ENCODE measurements around the gene LHPP.
A peak's percentile ranks its signal among the peaks of the same experiment; 100 is the strongest.

Gene LHPP

DNA sequence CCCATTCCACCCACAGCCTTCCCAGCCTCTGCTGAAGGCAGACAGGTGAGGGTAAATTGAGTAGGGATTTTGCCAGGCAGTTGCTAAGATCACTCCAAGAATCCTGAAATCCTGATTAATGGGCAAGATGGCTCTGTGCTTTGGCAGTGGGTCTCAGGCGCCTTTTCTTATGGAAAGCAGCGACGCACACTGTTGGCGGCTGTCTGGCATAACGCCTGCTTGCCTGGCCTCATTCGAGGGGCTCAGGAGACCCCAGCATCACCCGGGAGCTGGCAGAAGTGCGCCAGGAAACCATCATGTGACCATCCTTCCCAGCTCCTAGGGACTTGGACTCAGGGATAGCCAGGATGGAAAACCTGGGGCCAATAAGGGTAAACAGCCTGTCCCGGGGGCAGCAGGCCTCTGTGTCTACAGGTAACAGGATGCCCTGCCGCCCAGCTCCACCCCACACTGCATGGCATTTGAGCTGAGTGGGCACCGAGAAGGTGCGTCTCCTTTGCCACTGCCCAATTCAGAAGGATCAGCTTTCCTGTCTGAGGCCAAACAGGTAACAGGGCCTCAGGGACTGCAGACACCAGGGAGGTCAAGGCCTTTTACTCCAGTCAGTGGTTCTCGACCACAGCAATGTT, 184.0 kb downstream of the LHPP start:
- DNase-seq (ENCODE audit: low read depth), result no peak

DNA sequence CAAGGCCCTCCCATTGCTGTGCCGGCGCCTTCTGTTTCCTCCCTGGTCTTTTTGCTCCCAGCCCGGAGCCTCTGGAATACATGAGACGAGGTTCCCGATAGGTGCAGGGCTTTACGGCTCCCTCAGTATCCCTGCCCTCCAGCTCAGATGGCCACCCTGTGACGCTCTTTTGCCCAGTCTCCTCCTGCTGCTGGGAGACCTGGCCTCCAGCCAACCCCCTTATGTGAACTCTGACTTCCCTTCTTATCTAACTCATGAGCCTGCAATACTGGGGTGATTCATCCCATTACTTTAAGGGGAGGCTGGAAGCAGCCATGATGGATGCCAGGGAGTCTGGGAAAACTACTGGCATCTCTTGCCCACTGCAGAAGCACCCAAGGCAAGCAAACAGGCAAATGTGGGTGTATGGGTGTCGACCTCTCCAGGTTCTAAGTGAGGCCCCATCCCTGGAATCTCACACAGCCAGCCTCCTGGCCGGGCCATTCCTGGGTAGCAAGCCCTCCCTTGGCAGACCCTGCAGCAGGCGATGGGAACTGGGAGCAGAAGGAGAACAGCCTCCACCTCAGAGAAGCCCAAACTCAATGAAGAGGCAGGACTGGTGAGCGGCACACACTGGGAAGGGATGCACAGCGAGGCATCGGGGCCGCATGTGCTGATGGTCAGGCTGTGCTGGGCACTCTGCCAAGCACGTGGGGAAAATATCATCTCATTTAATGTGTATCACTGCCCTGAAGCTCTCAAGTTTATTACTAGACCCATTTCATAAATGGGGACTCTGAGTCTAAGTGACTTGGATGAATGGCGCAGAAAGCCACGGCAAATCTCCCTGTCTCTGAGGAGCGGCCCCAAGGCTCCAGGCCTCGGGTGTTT, 185.1 kb downstream of the LHPP start:
- peak; percentile 71 for DNase-seq (ENCODE audit: low read depth)

DNA sequence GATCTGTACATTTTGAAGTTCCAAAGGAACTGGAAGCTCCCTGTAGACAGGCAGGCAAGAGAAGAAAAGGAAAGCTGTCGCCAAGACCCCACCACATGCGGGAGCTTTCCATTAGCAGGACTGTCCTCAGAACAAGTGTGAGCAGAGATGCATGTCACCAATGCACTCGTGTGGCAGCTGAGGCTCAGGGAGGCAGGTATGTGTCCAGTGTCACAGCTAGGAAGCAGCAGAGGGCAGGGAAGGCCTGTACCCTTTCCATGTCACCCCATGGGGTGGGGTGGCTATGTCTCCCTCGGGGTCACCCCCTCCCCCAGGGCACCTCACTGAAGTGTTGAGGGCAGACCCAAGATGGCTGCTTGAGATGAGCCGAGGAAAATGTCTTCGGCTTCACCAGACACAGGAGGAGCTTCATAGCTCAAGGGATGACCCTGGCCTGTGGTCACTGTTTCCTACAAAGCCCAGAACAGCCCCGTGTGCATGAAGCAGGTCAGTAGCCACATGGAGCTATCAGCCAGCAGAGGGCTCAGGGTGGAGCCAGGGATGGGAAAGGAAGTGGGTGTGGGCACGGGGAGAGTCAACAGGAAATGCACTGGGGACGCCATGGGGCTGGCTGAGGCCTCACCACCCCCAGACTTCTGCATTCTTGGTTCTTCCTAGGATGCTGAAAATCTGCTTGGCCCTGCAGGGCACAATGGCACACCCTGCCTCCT, 186.0 kb downstream of the LHPP start:
- no peak for DNase-seq (ENCODE audit: low read depth)

DNA sequence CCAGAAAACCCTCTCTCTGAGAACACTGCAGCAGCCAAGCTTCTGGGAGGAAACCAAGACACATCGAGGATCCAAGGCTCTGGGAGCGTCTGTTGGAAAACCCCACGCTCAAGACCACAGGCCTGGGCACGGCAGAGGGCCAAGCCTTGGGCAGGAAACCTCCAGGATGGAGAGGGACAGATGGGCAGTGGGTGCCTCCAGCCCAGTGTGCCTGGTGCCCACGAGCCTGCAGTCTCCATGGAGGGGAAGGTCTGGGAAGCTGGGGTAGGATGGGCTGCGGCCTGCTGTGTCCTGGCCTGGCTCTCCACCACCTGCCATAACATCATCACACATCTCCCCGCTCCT, 186.5 kb downstream of the LHPP start:
- DNase-seq (ENCODE audit: low read depth), result no peak

DNA sequence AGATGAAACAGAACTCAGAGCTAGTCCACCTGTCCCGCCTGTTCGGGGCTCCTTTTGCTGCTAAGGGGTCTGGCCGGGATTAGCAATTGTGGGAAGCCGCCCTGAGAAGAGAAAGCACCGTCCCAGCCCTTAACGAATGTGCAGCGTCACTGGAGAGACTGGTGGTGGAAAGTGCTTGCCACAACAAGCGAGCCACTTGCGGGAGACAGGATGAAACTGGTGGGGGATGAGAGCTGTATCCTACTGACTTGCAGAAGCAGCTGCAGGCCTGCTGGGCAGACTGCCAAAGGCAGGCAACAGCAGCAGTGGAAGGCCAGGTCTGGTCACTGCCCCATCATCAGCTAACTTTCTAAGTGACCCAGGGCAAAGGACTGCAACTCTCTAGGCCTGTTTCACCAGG, 187.1 kb downstream of the LHPP start:
- DNase-seq (ENCODE audit: low read depth), result no peak

DNA sequence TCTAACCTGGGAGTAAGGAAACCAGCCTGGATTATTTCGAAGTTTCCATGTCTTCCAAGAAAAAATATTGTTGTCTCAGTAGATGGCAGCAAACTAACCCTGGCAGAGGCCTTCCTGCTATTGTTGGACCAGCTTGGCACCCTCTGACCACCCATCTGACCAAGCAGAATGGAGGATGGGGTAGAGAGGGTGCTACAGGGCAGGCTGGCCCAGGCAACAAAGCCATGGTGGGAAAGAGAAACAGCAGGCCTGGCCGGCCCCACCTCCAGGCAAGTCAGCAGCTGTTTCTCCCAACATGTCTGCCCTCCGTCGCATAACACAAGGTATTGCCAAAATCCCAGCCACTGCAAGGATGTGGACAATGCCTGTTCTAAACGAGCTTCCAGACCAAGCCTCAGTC, 187.6 kb downstream of the LHPP start:
- no peak for DNase-seq (ENCODE audit: low read depth)

DNA sequence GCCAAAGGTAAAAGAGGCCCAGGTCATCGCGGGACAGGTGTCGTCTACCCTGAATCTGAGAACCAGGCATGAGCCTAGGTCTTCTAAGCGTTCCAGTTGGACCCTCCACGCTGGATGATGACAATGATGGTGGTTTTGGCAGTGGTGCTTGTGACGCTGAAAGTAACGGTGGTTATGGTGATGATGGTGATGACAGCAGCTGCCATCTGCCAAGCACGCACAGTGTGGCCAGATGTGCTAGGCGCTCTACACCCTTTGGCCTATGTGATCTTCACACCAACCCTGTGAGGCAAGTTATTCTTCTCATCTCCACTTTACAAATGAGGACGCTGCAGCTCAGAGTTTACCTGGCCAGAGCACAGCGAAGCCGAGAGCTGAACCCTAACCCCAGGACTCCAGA, 188.6 kb downstream of the LHPP start:
- DNase-seq (ENCODE audit: low read depth), result no peak

DNA sequence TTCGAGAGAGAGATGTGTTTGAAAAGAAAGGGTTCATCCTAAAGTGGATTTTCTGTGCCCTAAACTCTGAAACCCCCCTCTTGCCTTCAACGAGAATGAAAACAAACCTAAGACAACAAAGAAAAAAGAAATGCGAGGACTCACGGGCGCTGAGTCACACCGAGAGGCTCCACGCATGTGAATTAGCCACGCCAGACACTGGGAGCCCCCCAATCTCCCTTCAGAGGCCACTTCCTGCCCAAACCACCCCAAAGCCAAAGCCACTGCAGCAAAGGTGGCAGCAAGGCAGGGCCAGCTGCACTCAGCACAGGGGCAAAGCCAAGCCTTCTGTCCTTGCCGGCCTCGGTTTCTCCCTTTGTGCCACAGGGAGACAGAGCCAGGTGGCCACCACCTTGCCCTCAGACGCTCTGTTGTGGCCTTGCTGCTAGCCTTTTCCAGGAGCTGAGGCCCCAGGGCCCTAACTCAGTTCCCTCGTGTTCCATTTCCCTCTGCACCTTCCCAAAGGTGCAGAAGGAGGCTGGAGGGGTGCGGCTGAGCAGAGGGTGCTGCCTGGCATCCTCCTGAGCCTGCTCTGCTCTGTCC, 189.3 kb downstream of the LHPP start:
- DNase-seq (ENCODE audit: low read depth), result no peak

DNA sequence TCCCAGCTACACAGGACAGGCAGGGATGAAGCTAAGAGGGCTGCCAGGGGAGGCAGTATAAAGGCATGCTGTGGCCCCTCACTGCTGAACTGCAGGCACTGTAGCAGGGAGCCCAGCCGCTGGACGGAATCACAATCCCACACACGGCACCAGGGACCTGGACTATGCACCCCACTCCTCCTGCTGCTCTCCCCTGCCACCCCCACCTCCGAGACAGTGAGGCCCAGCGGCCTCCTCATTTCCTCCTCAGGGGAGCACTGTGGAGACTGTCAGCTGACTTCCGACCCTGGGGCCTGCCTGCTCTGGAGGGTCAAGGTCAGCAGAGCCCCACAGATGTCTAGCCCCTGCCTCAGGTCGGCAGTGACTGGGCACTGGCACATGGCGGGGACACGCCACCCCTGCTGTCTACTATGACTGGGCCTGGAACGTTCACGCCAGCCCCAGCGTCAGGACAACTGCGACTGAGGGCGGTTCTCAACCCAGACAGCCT, 189.8 kb downstream of the LHPP start:
- no peak for DNase-seq (ENCODE audit: low read depth)

DNA sequence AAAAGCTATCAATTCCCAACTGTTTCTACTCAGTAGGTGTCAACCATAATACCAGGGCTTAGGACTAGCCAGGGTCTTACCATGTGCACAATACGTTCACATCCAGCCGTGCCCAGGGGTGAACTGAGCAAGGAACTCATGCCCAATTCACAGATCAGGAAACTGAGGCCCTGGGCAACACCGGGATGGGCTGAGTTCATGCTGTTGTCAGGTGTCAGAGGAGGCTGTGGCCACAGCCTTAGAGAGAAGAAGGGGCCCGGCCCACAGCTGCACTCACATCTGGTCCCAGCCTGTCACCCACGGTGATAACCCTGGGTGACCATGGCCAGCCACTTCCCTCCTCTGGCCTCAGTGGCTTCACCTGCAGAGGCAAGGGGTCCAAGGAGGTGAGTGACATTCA, 190.6 kb downstream of the LHPP start:
- DNase-seq (ENCODE audit: low read depth), result no peak

DNA sequence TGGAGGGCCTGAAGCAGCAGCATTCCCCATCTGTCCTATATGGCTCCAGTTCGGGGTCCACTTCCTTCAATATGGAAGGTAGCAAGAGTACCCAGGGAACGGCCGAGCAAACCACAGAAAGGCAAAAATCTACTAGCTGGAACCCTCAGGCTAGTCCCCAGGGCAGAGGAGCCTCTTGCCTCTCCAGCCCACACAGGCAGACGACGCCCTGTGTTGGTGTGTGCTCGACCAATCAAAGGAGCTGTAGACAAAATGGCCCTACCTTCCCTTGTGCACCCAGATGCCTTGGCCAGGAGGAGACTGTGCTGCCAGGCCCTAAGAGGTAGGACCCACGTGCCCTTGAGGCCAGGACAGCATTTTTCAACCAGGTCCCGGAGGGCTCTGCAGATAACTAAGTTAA, 191.1 kb downstream of the LHPP start:
- DNase-seq (ENCODE audit: low read depth), result no peak

DNA sequence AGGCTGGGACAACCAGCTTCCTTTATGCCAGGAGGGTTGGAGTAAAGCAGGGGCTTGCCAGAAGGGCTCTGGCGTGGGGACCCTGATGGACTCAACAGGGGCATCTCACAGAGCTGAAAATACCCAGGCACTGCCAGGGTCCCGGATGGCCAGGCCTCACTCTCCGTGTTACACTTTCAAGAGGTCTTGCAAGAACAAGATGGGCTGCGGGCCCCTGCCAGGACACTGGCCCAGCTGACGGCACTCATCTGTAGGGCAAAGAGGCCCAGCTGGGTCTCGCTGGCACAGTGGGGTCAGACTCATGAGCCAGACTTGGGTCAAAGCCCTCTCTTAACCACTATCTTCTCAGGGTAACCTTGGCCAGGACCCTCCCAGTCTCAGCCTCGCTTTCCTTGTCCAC, 191.7 kb downstream of the LHPP start:
- DNase-seq (ENCODE audit: low read depth), result no peak

DNA sequence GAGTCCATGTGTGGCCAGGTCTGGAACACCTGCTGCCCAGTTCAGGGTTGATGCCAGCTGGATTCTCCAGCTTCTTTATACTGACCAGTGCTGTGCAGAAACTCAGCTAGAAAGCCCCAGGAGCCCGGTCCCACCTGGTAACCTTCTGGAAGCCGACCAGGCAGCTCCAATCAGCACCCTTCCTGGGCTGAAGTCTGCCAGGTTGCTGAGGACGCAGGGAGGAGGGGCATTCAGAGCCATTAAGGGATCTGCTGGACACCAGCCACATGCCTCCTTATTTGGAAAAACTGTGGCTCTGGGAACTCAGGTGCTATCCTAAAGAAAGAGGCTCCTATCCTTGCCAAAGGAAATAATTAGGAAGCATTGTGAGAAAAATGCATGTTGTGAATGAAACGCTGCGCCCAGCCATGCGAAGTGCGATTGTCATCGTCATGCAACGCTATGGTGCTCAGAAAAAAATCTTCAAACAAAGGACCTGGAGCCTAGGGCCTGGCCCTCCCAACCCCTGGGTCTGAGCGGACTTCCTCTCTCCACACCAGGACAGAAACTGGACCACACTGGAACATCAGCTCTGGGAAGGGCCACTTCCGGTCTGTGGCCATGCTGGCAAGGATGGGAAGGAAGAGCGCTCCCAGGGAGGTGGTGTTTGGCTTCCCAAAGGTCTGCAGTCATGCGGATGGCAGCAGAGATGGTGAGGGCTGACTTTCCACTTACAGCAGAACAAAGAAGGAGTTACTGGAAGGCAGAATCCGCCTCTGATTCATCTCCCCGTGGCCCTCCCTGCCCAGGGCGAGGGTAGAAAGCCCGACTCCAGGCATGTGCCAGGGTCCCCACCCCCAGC, 192.4 kb downstream of the LHPP start:
- DNase-seq (ENCODE audit: low read depth), result no peak

DNA sequence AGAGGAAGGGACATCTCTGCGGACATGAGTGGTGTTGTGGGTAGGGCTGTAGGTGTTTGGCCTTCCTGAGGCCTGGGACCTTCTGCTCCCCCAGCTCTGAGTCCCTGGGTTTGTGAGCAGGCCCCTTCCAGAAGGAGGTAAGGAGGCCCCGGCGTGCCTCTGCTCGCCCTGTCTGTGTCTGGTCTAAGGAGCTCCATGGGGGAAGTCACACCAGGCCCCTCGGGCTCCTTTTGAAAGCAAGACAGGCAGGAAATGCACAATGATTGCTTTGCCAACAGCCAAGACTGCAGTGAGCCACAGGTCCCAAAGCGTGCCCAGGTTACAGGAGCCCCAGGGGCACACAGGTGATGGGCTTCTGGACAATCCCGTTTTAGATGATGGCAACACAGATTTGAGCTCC, 193.1 kb downstream of the LHPP start:
- no peak for DNase-seq (ENCODE audit: low read depth)

DNA sequence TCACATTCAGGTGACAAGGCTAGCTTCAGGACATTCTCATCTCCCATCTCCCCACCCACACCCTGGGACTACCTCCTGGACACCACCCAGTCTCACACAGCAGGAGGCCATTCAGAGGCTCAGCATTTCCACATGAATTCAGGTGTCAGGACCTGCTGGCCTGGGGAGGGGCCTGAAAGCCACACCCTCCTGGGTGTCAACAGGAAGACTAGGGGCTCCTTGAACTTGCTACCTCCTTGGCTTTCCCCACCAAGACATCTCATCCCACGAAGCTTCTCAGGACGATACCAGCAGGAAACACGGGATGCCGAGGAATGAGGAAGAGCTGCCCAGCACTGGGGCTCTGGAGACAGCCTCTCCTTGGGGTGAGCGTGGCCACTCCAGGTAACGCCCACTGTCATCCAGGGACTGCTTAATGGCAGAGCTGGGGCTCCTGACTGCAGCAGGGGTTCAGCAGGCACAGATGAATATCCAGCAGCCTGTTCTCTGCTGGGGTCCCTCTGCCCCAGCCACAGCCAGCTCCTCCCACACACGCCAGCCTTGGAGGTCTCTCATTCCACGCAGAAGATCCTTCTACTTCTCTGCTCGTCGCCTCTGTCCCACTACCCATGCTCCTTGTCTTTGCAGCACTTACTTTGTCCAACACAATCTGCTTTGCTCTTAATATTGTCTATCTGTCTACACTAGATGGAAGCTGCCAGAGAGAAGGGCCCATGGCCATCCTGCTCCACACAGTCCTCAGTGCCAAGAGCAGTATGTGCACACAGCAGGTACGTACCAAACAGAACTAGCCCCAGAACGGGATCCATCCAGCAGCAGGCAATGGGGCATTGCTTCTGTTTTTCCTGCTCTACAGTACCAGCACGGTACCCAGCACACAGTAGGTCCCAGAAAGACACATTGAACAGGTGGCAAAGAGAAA, 193.8 kb downstream of the LHPP start:
- DNase-seq (ENCODE audit: low read depth), result no peak

DNA sequence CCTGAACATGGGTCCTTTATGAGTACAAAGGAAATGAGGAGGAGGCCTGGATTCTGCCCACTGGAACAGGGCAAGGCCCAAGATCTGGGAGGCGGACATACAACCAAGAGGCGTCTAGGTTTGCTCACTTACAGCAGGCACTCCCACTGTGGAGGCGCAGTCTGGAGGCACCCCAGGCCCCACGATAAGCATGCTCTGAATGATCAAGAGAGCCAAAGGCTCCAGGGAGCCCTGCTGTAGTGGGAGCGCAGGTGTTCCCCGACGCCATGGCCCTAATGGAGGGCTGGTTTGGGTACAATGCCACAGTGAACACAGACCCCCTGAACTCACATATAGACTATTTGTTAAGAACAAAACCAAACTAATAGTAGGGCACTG, 194.5 kb downstream of the LHPP start:
- no peak for DNase-seq (ENCODE audit: low read depth)

DNA sequence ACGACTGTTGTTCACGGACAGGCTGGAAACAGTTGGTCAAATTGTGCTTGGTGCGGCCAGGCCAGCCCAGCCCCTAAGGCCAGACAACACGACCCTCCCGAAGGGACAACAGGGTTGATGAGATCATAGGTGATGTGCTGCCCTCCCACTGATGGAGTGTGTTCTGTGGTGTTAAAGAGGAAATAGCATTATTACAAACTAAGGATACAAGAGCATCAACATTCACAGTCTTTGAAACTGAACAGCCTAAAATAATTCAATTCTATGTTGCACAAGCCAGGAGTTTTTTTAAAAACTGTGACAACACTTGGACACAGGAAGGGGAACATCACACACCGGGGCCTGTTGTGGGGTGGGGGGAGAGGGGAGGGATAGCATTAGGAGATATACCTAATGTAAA, 194.9 kb downstream of the LHPP start:
- DNase-seq (ENCODE audit: low read depth), result no peak

DNA sequence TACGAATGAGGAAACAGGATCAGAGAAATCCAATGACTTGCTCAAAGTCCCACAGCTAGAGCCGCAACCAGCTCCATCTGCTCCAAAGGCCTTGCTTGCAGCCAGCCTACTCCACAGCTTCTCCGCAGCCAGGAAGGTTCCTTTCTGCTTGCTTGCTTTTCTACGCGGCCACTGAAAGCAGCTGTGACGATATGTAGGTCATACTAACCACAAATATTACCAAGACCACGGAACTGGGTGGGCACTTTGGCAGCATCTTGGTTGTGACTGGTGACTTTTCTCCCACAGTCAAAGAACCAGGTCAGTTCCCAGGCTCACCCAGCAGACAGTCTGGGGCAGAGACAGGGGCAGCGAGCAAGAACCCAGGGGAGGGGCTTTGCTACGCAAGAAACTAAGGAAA, 196.2 kb downstream of the LHPP start:
- no peak for DNase-seq (ENCODE audit: low read depth)

DNA sequence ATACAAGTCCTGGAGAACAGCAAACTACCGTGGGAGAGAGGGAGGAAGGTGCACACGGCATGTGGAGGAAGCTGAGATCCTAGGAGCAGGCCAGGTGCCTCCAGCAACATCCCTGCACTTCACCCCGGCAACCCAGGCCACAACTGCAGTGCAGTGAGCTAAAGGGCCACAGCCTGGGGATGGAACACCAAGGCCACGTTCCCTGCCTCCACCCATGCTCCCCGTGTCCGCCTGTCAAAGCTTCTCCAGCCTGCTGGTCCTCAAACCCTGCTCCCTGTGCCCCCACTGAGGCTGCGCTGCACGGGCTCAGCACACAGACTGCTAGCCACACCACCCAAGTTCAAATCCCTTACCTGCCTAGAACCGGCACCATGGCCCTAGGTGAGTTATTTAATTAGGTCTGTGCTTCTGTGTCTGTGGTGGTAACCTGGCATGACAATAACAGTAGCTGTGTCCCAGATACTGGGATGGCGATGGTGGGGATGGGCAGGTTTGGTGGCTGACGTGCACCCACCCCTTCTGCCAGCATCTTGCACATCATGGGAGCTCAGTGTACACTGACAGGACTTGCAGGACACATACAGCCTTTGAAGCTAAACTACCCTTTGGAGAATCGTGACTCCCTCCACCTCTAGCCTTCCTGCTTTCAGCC, 197.1 kb downstream of the LHPP start:
- no peak for DNase-seq (ENCODE audit: low read depth)

DNA sequence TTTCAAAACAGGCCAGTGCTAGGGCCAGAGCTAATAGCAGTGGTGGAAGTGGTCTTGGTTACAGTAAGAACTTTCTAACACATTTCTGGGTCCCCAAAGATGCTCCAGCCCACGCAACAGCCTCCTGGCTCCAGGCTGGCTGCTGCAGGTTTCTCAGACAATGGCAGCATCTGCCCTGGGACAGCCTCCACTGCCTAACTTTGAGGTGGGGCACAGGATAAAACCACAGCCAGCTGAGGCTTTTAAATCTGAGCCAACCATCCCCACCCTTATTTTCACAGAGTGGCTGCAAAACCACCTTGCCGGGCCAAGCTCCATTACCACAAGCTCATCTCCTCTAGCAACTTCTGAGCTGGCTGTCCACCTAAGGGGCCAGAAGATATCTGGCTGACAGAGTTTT, 197.8 kb downstream of the LHPP start:
- DNase-seq (ENCODE audit: low read depth), result no peak

Measured in GM04503 (cell line).